ENCODE measurements around the gene FHOD1. TPM values are rescaled to one million over a fixed set of nuclear protein-coding genes. Genes with fewer than 3 reads are reported as not detected.

FHOD1 gene
- total and polyA plus RNA-seq, 10 of the 15 experiments (the other 5 are each of a cell fraction or from before 2014, with no cell fraction given) = 8.9 to 65.7 (median 18.1) TPM

DNA sequence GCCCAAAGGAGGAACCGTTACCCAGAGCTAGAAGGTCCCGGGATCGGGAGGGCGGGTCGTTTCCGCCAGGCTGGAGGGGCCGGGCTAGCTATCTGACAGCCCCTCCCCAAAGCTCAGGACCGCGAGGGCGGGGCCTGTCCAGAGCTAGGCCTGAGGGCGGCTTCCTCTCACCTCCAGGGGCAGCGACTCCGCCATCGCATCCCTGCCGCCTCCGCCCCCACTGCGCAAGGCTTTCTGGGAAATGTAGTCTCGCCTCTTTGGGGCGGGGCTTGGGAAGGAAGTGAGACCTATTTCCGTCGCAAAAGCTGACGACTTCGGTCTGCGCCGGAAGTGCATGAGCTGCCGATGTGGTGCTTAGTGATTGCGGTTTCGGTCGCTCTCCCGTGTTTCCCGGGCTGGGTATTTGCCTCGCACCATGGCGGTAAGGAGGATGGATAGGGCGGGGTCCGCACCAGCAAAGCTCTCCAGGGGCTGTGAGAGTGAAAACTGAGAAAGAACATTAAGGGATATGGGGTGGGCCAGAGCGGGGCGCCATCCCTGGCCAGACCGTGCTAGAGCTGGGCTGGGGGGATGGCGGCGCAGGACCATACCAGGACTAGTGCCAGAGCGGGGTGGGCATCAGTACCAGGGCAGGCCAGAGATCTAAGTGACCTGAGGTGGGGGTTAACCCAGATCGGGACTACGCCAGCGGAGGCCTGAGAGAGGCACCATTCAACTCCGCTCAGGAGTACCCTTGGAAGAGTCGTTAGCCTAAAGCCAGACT lies 20.3 kb downstream of the FHOD1 start, which contains the start of gene TMEM208 (continued):
- TF ChIP-seq, protein P1, sequence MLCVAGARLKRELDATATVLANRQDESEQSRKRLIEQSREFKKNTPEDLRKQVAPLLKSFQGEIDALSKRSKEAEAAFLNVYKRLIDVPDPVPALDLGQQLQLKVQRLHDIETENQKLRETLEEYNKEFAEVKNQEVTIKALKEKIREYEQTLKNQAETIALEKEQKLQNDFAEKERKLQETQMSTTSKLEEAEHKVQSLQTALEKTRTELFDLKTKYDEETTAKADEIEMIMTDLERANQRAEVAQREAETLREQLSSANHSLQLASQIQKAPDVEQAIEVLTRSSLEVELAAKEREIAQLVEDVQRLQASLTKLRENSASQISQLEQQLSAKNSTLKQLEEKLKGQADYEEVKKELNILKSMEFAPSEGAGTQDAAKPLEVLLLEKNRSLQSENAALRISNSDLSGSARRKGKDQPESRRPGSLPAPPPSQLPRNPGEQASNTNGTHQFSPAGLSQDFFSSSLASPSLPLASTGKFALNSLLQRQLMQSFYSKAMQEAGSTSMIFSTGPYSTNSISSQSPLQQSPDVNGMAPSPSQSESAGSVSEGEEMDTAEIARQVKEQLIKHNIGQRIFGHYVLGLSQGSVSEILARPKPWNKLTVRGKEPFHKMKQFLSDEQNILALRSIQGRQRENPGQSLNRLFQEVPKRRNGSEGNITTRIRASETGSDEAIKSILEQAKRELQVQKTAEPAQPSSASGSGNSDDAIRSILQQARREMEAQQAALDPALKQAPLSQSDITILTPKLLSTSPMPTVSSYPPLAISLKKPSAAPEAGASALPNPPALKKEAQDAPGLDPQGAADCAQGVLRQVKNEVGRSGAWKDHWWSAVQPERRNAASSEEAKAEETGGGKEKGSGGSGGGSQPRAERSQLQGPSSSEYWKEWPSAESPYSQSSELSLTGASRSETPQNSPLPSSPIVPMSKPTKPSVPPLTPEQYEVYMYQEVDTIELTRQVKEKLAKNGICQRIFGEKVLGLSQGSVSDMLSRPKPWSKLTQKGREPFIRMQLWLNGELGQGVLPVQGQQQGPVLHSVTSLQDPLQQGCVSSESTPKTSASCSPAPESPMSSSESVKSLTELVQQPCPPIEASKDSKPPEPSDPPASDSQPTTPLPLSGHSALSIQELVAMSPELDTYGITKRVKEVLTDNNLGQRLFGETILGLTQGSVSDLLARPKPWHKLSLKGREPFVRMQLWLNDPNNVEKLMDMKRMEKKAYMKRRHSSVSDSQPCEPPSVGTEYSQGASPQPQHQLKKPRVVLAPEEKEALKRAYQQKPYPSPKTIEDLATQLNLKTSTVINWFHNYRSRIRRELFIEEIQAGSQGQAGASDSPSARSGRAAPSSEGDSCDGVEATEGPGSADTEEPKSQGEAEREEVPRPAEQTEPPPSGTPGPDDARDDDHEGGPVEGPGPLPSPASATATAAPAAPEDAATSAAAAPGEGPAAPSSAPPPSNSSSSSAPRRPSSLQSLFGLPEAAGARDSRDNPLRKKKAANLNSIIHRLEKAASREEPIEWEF (IDR thresholded peaks at IDR 0.05; ENCODE audit: insufficient replicate concordance, low read depth, low read length) = no peak
- TF ChIP-seq SMARCA5 (IDR thresholded peaks at IDR 0.05) = 0 out of 2 replicates have a peak, but pooled peaks have one; percentile 41
- no peak for TF ChIP-seq ZNF217 (IDR thresholded peaks at IDR 0.05)
- TF ChIP-seq WRNIP1 (IDR thresholded peaks at IDR 0.05; ENCODE audit: borderline replicate concordance, low read depth, low read length) = no peak
- peak; percentile 94 for TF ChIP-seq YY1 (IDR thresholded peaks at IDR 0.05; ENCODE audit: low read depth, low read length)
- TF ChIP-seq RELA (IDR thresholded peaks at IDR 0.05; ENCODE audit: borderline replicate concordance, partially characterized antibody) = peak; percentile 91
- peak; percentile 85; the same call in 1 of the 2 replicates for TF ChIP-seq HDAC2 (IDR thresholded peaks at IDR 0.05)
- TF ChIP-seq ESRRA (IDR thresholded peaks at IDR 0.05; ENCODE audit: low read length) = peak; percentile 87; the same call in 1 of the 2 replicates
- TF ChIP-seq, protein P2, sequence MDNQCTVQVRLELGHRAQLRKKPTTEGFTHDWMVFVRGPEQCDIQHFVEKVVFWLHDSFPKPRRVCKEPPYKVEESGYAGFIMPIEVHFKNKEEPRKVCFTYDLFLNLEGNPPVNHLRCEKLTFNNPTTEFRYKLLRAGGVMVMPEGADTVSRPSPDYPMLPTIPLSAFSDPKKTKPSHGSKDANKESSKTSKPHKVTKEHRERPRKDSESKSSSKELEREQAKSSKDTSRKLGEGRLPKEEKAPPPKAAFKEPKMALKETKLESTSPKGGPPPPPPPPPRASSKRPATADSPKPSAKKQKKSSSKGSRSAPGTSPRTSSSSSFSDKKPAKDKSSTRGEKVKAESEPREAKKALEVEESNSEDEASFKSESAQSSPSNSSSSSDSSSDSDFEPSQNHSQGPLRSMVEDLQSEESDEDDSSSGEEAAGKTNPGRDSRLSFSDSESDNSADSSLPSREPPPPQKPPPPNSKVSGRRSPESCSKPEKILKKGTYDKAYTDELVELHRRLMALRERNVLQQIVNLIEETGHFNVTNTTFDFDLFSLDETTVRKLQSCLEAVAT (IDR thresholded peaks at IDR 0.05) = peak; percentile 85
- peak; percentile 43; the same call in 1 of the 2 replicates for TF ChIP-seq NR2F1 (conservative IDR thresholded peaks at IDR 0.05)
- peak; percentile 65 to 94 for TF ChIP-seq EGR1 (IDR thresholded peaks at IDR 0.05; ENCODE audit: borderline replicate concordance in 1 of 2, low read depth in 2 of 2, low read length in 2 of 2)
- peak; percentile 99 for TF ChIP-seq HCFC1 (IDR thresholded peaks at IDR 0.05; ENCODE audit: low read length)
- peak; percentile 46; the same call in 1 of the 2 replicates for TF ChIP-seq IRF4 (IDR thresholded peaks at IDR 0.05; ENCODE audit: low read depth, low read length)
- no peak for TF ChIP-seq KDM1A (IDR thresholded peaks at IDR 0.05; ENCODE audit: borderline replicate concordance)
- no peak for TF ChIP-seq FOXM1 (IDR thresholded peaks at IDR 0.05; ENCODE audit: low read depth, low read length)
- TF ChIP-seq RB1 (IDR thresholded peaks at IDR 0.05; ENCODE audit: borderline replicate concordance) = peak; percentile 66; the same call in 1 of the 2 replicates
- no peak for TF ChIP-seq SUZ12 (IDR thresholded peaks at IDR 0.05; ENCODE audit: unreplicated experiment)
- no peak for TF ChIP-seq CBX3 (IDR thresholded peaks at IDR 0.05; ENCODE audit: borderline replicate concordance, low read depth)
- TF ChIP-seq FOS (IDR thresholded peaks at IDR 0.05; ENCODE audit: borderline replicate concordance, extremely low read depth, insufficient read length) = no peak
- TF ChIP-seq STAT1 (conservative IDR thresholded peaks at IDR 0.05) = peak; percentile 87; the same call in 1 of the 2 replicates
- TF ChIP-seq, protein P3, sequence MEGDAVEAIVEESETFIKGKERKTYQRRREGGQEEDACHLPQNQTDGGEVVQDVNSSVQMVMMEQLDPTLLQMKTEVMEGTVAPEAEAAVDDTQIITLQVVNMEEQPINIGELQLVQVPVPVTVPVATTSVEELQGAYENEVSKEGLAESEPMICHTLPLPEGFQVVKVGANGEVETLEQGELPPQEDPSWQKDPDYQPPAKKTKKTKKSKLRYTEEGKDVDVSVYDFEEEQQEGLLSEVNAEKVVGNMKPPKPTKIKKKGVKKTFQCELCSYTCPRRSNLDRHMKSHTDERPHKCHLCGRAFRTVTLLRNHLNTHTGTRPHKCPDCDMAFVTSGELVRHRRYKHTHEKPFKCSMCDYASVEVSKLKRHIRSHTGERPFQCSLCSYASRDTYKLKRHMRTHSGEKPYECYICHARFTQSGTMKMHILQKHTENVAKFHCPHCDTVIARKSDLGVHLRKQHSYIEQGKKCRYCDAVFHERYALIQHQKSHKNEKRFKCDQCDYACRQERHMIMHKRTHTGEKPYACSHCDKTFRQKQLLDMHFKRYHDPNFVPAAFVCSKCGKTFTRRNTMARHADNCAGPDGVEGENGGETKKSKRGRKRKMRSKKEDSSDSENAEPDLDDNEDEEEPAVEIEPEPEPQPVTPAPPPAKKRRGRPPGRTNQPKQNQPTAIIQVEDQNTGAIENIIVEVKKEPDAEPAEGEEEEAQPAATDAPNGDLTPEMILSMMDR (IDR thresholded peaks at IDR 0.05 in 2 of 3, conservative IDR thresholded peaks at IDR 0.05 in 1 of 3; ENCODE audit: control insufficient read depth in 2 of 3, extremely low read depth in 1 of 3, insufficient read depth in 1 of 3, low read depth in 3 of 3, low read length in 3 of 3) = peak; percentile 10 to 18 (median 14); a peak in 3 of 6 replicates
- TF ChIP-seq MYC (IDR thresholded peaks at IDR 0.05; ENCODE audit: insufficient read depth, insufficient read length, insufficient replicate concordance, low read length, severe bottlenecking) = peak; percentile 11

All from GM12878 (cell line).